GM19455 (cell line): ENCODE data around the gene SPTSSB.

Source experiments
- ATAC-seq: cut with Tn5 transposase; IDR thresholded peaks from one replicate; pipeline ENCODE4 v1.9.1; 2021; ENCODE audit not compliant: unreplicated experiment

Gene SPTSSB

DNA sequence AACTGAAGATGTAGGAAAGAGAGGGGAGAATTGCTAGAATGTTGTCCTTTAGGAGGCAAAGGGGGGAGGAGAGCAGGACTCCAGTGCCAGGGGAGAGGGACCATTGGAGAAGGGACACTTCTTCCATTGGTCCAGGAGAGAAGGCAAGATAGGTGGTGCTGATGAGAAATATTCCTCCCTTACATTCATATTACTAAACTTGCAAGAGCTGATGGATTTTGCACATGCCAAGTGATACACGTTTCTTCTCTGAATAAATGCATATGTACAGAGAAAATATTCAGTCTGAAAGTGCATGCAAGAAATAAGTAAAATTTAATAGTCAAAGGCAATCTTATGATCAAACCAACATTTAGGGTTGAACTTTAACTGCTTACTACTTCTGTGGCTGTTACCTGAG, 21.5 kb upstream of the SPTSSB start:
- no peak for ATAC-seq

DNA sequence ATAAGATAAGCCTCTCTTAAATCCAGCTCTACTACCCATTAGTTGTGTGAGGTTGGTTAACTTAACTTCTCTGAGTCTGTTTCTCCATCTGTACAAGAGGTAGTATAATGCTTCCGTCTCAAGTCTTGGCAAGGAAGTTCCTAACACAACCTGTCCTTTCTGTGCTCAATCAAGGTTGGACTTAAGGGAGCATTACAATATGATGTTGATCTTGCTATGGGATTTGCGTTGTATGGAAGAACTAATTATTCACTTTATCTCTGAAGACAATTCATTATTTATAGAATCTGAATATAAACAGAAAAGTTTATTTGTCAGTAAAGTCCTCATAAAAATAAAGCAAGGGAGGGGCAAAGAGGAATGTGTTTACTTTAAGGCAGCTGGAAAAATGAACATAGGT, 18.9 kb upstream of the SPTSSB start:
- no peak for ATAC-seq

- ATAC-seq, result no peak
These were observed 18.2 kb upstream of the SPTSSB start for GRCh38 chr3:161389445-161390035.

DNA sequence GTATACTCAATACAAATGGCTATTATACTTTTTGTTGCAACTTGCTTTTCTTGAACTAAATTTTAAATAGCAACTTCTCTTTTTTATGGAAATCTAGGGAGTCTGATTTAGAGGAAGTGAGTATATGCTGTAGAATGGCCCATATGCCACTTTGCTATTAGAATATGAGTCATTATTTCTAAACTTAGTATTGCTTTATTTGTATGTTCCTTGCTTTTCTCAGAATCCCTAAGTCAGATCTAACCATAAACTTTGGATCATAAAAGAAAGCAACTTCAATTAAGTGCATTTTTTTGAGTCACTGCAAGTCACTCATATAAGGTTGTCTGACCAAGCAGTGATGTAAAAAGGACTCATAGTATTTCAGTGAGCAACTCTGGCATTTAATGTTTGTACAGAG, 17.5 kb upstream of the SPTSSB start:
- no peak for ATAC-seq

DNA sequence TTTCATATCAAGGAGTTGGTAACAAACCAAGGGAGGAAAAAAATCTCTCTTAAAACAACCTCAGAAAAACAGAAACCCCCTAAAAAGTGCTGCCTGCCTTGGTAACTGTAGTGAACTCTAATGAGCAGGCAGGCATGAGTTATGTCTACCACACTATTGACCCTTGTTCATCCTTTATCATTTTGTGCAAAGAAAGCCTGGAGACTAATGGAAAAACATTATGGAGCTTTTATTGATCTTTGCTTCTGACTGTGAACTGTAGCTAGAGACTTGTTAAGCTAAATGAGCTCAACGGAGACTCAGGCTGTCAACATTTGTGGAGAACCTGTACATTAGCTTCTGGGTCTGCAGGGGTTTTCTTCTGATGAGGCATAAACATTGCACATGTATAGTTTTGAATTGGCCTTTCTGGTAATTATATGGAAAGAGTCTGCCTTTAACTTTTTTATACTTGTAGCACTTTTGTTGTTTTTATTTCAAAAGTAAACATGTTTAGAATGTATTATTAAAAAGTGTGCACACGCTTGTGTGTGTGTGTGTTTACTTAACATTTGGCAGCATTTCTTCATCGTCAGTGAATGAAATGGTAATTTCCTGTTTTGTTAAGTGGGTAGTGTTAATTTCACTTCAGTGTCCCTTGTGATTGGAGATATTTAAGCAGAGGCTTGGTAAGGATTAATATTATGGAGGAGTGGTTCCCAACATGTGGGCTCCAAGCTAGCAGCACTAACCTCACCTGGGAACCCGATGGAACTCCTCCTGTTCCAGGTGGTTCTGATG, 15.9 kb upstream of the SPTSSB start:
- no peak for ATAC-seq

- peak; percentile 41 for ATAC-seq
These were observed 1.3 kb upstream of the SPTSSB start for GRCh38 chr3:161372321-161373260.

DNA sequence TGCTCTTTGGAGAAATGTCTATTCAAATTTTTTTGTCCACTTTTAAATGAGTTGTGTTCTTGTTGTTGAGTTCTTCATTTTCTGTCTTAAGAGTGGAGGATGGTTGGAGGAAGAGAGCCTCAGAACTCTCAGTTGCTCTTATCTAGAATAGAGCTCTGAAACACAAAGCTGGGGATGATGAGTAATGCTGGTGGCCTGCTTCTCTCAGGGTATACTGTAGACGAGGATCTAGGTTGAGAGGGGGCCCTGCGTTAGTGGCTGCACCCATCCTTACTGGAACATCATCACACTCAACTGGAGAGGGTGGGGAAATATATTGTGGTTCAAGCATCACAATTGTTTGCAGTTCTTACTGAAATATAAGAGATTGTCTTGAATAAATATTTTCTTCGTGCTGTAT, 1.8 kb downstream of the SPTSSB start:
- ATAC-seq, result no peak

DNA sequence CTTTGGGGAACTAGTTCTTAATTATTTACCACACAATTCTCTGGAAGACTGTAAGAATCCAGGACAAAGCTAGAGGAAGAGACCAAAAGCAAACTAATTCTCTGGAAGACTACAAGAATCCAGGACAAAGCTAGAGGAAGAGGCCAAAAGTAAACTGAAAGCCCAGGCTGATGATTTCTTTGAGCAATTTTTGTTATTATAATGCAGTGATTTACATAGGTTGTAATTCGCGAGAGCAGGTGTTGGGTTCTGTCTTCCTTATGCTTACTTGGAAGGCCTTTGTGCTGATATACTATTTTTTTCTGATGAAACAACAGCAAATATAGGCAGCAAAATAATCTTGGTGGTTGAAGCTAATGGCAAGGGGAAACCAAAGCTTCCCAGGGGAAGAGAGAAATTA, 5.2 kb downstream of the SPTSSB start:
- ATAC-seq, result no peak

GRCh38 chr3:161358488-161358887, 12.8 kb downstream of the SPTSSB start:
- no peak for ATAC-seq

DNA sequence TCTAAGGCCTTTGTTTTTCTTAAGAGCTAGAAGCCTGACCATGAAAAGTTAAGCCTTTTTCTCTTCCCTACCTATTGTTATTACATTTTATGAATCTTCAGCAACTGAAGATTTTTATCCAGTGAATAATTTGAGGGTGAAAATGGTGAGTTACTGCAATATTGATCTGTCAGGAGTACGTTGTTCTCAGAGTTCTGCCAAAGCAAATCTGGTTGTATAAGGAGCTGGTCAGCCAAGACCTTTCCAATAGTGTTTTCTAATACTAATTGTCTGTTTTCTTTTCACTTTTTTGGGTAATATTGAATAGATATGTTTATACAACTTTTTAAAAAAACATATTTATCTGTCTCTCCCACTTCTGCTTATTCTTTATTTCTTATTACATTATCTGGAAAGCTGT, 15.0 kb downstream of the SPTSSB start:
- no peak for ATAC-seq

- no peak for ATAC-seq
These were observed 15.8 kb downstream of the SPTSSB start for GRCh38 chr3:161355508-161355907.

DNA sequence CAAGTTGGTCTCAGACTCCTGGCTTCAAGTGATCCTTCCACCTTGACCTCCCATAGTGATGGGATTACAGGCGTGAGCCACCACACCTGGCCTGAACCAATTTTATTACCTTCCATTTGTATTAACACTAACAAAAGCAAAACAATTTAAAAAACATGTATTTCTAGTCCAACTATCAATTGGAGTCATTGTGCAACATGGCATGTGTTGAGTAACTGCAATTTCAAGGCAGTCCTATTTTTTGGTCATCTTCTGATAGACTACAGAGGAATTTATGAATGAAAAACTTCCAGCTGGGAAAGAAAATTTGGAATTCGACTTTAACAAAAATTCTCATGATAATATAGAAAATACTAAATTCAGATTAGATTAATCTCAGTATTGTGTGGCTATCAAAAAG, 16.8 kb downstream of the SPTSSB start:
- ATAC-seq, result no peak

GRCh38 chr3:161351330-161351729, 20.0 kb downstream of the SPTSSB start:
- ATAC-seq, result no peak

DNA sequence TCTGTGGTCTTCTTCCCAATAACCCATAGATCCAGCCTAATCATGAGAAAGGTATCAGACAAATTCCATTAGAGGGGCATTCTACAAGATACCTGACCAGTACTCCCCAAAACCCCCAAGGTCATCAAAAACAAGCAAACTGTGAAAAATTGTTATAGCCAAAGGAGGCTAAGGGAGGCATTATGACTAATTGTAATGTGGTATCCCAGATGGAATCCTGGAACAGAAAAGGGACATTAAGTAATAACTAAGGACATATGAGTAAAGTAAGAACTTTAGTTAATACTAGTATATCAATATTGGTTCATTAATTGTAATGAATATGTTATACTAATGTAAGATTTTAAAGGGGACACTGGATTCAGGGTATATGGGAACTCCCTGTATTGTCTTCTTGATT, 20.4 kb downstream of the SPTSSB start:
- ATAC-seq, result no peak

GRCh38 chr3:161349529-161350312, 21.6 kb downstream of the SPTSSB start:
- ATAC-seq, result no peak

DNA sequence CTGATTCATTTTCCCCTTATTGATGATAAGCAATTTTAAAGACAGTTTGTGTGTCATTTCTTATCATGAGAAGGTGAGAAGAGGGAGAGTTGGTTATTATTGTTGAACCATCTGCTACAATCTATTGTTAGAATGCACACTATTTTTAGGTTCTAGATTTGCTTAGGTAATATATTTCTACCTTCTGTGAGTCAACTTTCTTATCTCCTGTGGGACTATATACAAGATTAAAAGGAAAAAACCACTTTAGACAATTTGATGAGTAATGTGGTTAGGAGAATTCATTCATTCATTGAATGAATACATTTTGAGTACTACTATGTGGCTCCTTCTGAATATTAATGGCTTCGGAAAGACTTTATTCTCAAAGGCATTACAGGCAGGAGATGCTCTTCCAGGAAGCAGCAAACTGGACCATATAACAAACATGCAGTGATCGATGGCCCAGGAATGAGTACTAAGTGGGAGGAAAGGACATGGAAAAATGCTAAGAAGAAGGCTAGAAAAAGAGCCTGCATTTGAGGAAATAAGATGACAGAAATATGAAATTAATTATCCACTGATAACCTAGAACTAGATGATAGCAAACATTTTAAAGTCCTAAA, 22.4 kb downstream of the SPTSSB start:
- ATAC-seq, result no peak

DNA sequence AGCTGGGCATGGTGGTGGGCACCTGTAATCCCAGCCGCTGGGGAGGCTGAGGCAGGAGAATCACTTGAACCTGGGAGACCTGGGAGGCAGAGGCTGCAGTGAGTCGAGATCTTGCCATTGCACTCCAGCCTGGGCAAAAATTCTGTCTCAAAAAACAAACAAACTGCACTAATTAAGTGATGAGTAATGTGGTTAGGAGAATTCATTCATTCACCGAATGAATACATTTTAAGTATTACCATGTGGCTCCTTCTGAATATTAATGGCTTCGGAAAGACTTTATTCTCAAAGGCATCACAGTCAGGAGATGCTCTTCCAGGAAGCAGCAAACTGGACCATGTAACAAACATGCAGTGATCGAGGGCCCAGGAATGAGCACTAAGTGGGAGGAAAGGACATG, 23.6 kb downstream of the SPTSSB start:
- ATAC-seq, result no peak

DNA sequence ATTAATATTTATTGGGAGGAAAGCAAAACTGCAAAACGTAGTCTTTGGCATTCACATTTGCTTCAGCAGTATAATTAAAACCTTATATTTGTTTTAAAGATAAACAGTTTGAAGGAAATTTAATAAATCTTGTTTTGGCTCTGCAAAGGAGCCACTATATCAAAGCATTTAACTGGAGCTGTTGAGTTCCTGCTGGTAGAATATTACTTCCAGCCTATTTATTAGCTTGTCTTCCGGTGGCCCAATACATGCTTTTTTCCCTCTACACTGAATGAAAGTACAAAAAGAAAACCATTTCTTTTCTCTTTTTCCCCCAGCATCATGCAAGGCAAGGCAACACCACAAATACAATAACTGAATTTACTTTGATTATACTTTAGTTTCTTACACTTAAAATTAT, 26.3 kb downstream of the SPTSSB start:
- ATAC-seq, result no peak

DNA sequence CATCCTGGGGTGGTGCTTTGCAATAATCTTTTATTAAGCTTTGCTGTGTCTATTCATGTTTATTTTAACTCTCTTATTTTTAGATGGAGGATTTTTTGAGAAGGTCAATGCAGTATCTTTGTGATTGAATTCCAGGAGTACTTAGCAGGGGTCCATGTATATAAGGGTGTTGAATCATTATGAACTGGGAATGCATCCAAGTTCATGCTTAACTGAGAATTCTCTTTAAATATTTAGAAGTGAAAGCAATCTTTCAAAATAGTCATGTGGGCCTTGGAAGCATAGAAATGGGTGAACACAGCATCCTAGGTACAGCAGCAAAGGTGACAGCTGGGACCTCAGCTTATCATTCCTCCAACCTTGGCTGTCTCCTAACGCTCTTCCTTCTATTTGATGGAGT, 27.3 kb downstream of the SPTSSB start:
- no peak for ATAC-seq

DNA sequence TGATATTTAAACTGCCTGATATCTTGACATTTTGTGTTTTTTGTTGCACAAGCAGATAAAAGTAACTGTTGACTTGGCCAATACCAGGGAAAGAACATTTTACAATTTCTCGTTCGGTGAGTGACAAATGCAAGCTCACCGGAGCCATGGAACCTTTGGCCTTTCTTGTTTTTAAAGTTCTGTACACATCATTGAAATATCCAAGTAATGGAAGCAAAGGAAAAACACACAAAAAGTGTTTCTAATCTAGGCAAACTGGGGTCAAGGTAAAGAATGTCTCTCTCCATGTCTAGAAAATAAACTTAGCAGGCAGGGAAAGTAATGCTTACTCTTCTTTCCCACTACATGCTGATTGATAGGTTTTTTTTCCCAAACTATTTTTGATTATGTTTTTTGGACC, 27.8 kb downstream of the SPTSSB start:
- no peak for ATAC-seq

- no peak for ATAC-seq
These were observed 28.7 kb downstream of the SPTSSB start for GRCh38 chr3:161342629-161343028.
